ENCODE measurements around the gene ATXN2.
"Not testable (repeated sequence)": the region's sequence is repeated elsewhere in the genome, so short reads cannot be mapped to it uniquely, and the experiment has no call there.

The ATXN2 gene

DNA sequence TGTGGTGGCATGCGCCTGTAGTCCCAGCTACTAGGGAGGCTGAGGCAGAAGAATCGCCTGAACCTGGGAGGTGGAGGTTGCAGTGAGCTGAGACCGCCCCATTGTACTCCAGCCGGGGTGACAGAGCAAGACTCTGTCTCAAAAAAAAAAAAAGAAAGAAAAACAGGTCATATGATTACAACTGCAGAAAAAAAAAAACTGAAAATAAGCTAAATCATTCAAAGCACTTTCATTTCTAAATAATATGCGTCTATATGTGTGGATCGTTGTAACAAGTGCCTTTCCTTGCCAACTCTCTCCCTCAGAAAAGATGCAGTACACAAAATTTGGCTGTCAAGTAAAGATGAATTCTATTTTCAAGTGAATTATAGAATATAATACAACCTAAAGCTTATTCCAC is 42.4 kb downstream of the ATXN2 start:
- Histone ChIP-seq H3K9me3 (replicated peaks; ENCODE audit: insufficient read depth, low read length) (no peaks in the 10 kb centered on the region), H3K27me3 (replicated peaks; ENCODE audit: insufficient read depth, low read length) (no peaks in the 10 kb centered on the region), H3K4me3 (ENCODE audit: low read length) (no peak overlapping the region), H4K20me1 (ENCODE audit: insufficient read depth, low read length) (no peaks in the 10 kb centered on the region), H3K9me2 (replicated peaks; ENCODE audit: insufficient read depth, low read length) (no peaks in the 10 kb centered on the region), H3K4me1 (ENCODE audit: low read length) (no peaks in the 10 kb centered on the region), H3F3A (ENCODE audit: insufficient read depth, low read length) (no peaks in the 10 kb centered on the region), H3K79me2 (ENCODE audit: low read length) (peaks cover 4% of the 10 kb centered on the region; the same call in 1 of the 2 replicates), H3K27ac (ENCODE audit: low read length) (no peak overlapping the region), H3K9ac (ENCODE audit: low read length) (no peak overlapping the region), H3K4me2 (ENCODE audit: low read depth, low read length) (no peak overlapping the region), H2AFZ (ENCODE audit: low read length) (no peak overlapping the region), H3K36me3 (replicated peaks; ENCODE audit: insufficient read depth, low read length) (no peaks in the 10 kb centered on the region)
- TF ChIP-seq EZH2phosphoT487 (IDR thresholded peaks at IDR 0.05; ENCODE audit: low read length) (no peak), EZH2 (optimal IDR thresholded peaks at IDR 0.05; ENCODE audit: low read depth, low read length) (no peak)
- TF ChIP-seq, protein P1, sequence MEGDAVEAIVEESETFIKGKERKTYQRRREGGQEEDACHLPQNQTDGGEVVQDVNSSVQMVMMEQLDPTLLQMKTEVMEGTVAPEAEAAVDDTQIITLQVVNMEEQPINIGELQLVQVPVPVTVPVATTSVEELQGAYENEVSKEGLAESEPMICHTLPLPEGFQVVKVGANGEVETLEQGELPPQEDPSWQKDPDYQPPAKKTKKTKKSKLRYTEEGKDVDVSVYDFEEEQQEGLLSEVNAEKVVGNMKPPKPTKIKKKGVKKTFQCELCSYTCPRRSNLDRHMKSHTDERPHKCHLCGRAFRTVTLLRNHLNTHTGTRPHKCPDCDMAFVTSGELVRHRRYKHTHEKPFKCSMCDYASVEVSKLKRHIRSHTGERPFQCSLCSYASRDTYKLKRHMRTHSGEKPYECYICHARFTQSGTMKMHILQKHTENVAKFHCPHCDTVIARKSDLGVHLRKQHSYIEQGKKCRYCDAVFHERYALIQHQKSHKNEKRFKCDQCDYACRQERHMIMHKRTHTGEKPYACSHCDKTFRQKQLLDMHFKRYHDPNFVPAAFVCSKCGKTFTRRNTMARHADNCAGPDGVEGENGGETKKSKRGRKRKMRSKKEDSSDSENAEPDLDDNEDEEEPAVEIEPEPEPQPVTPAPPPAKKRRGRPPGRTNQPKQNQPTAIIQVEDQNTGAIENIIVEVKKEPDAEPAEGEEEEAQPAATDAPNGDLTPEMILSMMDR (IDR thresholded peaks at IDR 0.05; ENCODE audit: low read length), result no peak
- no peak for DNase-seq

DNA sequence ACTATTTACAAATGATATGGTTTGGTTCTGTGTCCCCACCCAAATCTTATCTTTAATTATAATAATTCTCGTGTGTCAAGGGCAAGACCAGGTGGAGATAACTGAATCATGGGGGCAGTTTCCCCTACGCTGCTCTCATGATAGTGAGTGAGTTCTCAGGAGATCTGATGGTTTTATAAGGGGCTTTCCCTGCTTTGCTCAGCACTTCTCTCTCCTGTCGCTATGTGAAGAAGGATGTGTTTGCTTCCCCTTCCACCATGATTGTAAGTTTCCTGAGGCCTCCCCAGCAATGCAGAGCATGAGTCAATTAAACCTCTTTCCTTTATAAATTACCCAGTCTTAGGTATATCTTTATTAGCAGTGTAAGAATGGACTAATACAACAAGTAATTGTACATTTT is 43.8 kb downstream of the ATXN2 start:
- H3K36me3 ChIP-seq (replicated peaks; ENCODE audit: insufficient read depth, low read length); H3K27me3 ChIP-seq (replicated peaks; ENCODE audit: insufficient read depth, low read length); H4K20me1 ChIP-seq (ENCODE audit: insufficient read depth, low read length); H2AFZ ChIP-seq (ENCODE audit: low read length); H3K9ac ChIP-seq (ENCODE audit: low read length); H3K4me1 ChIP-seq (ENCODE audit: low read length); H3K9me3 ChIP-seq (replicated peaks; ENCODE audit: insufficient read depth, low read length); H3K79me2 ChIP-seq (ENCODE audit: low read length); H3K4me2 ChIP-seq (ENCODE audit: low read depth, low read length); H3K9me2 ChIP-seq (replicated peaks; ENCODE audit: insufficient read depth, low read length); DNase-seq; H3F3A ChIP-seq (ENCODE audit: insufficient read depth, low read length); H3K27ac ChIP-seq (ENCODE audit: low read length); H3K4me3 ChIP-seq (ENCODE audit: low read length): not testable (repeated sequence)

DNA sequence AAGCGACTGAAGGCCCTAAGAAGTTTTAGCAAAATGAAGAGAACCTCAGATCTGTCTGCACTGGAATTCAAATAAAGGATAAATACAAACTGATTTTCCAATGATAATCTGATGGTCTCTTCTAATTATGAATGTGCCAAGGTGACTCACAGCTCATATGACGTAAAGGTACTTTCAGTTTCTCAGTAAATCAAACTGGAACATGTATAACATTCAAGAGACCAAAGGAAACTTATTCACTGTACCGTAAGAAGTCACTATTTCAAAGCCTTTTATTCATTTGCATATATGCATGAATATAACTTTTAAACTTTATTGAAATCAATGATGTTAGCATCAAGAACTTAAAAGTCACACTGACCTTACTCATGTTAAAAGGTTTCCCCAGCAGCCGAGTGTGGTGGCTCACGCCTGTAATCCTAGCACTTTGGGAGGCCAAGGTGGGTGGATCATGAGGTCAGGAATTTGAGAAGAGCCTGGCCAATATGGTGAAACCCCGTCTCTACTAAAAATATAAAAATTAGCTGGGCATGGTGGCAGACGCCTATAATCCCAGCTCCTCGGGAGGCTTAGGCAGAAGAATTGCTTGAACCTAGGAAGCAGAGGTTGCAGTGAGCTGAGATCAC is 52.2 kb downstream of the ATXN2 start:
- H3K9ac ChIP-seq (ENCODE audit: low read length), result no peak overlapping the region
- H3K9me2 ChIP-seq (replicated peaks; ENCODE audit: insufficient read depth, low read length), result no peaks in the 10 kb centered on the region
- no peak overlapping the region for H2AFZ ChIP-seq (ENCODE audit: low read length)
- DNase-seq, result no peak
- no peaks in the 10 kb centered on the region for H3K36me3 ChIP-seq (replicated peaks; ENCODE audit: insufficient read depth, low read length)
- H3K9me3 ChIP-seq (replicated peaks; ENCODE audit: insufficient read depth, low read length), result no peaks in the 10 kb centered on the region
- H3F3A ChIP-seq (ENCODE audit: insufficient read depth, low read length), result no peaks in the 10 kb centered on the region
- H4K20me1 ChIP-seq (ENCODE audit: insufficient read depth, low read length), result no peaks in the 10 kb centered on the region
- H3K27me3 ChIP-seq (replicated peaks; ENCODE audit: insufficient read depth, low read length), result no peaks in the 10 kb centered on the region
- no peak overlapping the region for H3K4me3 ChIP-seq (ENCODE audit: low read length)
- no peaks in the 10 kb centered on the region for H3K4me1 ChIP-seq (ENCODE audit: low read length)
- no peak overlapping the region for H3K27ac ChIP-seq (ENCODE audit: low read length)
- TF ChIP-seq, protein P1 (IDR thresholded peaks at IDR 0.05; ENCODE audit: low read length), result no peak
- no peak for TF ChIP-seq EZH2 (optimal IDR thresholded peaks at IDR 0.05; ENCODE audit: low read depth, low read length)
- TF ChIP-seq EZH2phosphoT487 (IDR thresholded peaks at IDR 0.05; ENCODE audit: low read length), result no peak
- H3K79me2 ChIP-seq (ENCODE audit: low read length), result no peaks in the 10 kb centered on the region
- no peak overlapping the region for H3K4me2 ChIP-seq (ENCODE audit: low read depth, low read length)

DNA sequence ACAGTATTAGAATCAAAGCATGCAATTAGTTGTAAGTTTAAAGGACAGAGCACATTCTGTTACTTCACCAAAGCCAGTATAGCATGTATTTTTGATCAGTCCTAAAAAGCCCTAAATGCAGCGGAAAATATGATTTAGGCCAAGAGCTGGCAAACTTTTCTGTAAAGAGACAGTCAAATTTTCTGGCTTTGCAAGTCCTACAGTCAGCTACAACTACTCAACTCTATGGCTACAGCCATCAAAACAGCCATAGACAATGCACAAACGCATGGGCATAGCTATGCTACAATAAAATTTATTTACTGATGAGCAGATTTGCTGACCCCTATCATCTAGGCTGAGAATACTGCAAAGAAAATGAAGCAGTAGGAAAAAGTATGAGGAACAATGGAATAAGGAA is 52.9 kb downstream of the ATXN2 start:
- Histone ChIP-seq H3K4me1 (ENCODE audit: low read length) (no peaks in the 10 kb centered on the region), H3K27ac (ENCODE audit: low read length) (no peak overlapping the region), H3K4me3 (ENCODE audit: low read length) (no peak overlapping the region), H4K20me1 (ENCODE audit: insufficient read depth, low read length) (no peaks in the 10 kb centered on the region), H3F3A (ENCODE audit: insufficient read depth, low read length) (no peaks in the 10 kb centered on the region), H3K4me2 (ENCODE audit: low read depth, low read length) (no peak overlapping the region), H3K36me3 (replicated peaks; ENCODE audit: insufficient read depth, low read length) (no peaks in the 10 kb centered on the region), H3K9me2 (replicated peaks; ENCODE audit: insufficient read depth, low read length) (no peaks in the 10 kb centered on the region), H3K9me3 (replicated peaks; ENCODE audit: insufficient read depth, low read length) (no peaks in the 10 kb centered on the region), H3K27me3 (replicated peaks; ENCODE audit: insufficient read depth, low read length) (no peaks in the 10 kb centered on the region), H3K9ac (ENCODE audit: low read length) (no peak overlapping the region), H2AFZ (ENCODE audit: low read length) (no peak overlapping the region), H3K79me2 (ENCODE audit: low read length) (no peaks in the 10 kb centered on the region)
- no peak for DNase-seq
- no peak for TF ChIP-seq EZH2phosphoT487 (IDR thresholded peaks at IDR 0.05; ENCODE audit: low read length)
- TF ChIP-seq, protein P1 (IDR thresholded peaks at IDR 0.05; ENCODE audit: low read length), result no peak
- TF ChIP-seq EZH2 (optimal IDR thresholded peaks at IDR 0.05; ENCODE audit: low read depth, low read length), result no peak

Data from MM.1S (cell line).